Bronchus fibroblast of lung (primary cell): ENCODE data around the gene UGT1A10. TPM values are rescaled to one million over a fixed set of nuclear protein-coding genes. Genes with fewer than 3 reads are reported as not detected.

Experiments
- total RNA-seq: library from RNA; depleted of rRNA; stranded (reverse); fragments of >200 nt; gene quantifications from 2 replicates; pipeline ENCODE4 v1.2.3, GENCODE V29; 2015

UGT1A10 gene
- total RNA-seq, result not detected in 2 replicates

GRCh38 chr2:233636306-233636705, at the start of gene UGT1A10:
UGT1A10 (plus strand) TSS chr2:233636448; CDS start chr2:233636523, 75 bp downstream.

GRCh38 chr2:233617476-233617875, 18.8 kb upstream of the UGT1A10 start, which contains the start of gene UGT1A8:
UGT1A8 (plus strand) TSS chr2:233617633; CDS start chr2:233617708, 75 bp downstream.

DNA sequence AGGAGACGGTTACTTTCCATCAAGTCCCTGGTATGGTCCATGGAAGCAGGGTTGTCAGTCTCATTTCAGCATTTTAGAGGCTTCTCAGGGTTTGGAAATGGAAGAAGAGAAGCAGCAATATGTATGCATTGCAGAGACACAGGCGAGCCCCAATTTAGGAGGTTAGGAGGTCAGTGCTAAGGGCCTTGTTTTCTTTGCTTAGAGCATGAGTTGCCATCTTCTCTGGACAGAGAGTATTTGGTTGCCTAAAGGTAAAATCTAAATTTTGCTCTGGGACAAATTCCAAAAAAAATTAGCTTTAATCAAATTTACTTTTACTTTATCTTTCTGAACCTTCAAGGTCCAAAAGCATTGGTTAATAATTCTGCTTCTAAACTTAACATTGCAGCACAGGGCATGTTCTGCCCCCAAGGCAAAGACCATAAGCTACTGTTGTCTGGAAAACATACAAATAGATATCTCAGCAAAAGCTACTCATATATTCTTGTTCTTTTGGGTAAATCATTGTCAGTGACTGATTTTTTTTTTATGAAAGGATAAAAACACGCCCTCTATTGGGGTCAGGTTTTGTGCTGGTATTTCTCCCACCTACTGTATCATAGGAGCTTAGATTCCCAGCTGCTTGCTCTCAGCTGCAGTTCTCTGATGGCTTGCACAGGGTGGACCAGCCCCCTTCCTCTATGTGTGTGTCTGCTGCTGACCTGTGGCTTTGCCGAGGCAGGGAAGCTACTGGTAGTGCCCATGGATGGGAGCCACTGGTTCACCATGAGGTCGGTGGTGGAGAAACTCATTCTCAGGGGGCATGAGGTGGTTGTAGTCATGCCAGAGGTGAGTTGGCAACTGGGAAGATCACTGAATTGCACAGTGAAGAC, 35.3 kb downstream of the UGT1A10 start, which contains the start of gene UGT1A9:
TSS of gene UGT1A9 (plus strand) at position 609 of the 872 bp plus-strand sequence. CDS start at position 646, 37 bp downstream.

GRCh38 chr2:233681521-233682099, 45.4 kb downstream of the UGT1A10 start, which contains the start of gene UGT1A7:
UGT1A7 (plus strand) TSS chr2:233681901; CDS start chr2:233681938, 37 bp downstream.

GRCh38 chr2:233692648-233693047, 56.4 kb downstream of the UGT1A10 start, which contains the start of gene UGT1A6:
UGT1A6 (plus strand) TSS chr2:233692890; CDS start chr2:233693005, 115 bp downstream.

GRCh38 chr2:233712611-233713261, 76.5 kb downstream of the UGT1A10 start, which contains the start of gene UGT1A5:
UGT1A5 (plus strand) TSS chr2:233712907; CDS start chr2:233712992, 85 bp downstream.

GRCh38 chr2:233718552-233718951, 82.3 kb downstream of the UGT1A10 start, which contains the start of gene UGT1A4:
UGT1A4 (plus strand) TSS chr2:233718736; CDS start chr2:233718821, 85 bp downstream.

GRCh38 chr2:233728723-233729301, 92.6 kb downstream of the UGT1A10 start, which contains the start of gene UGT1A3:
UGT1A3 (plus strand) TSS chr2:233729042; CDS start chr2:233729127, 85 bp downstream.

GRCh38 chr2:233760043-233760442, 123.8 kb downstream of the UGT1A10 start, which contains the start of gene UGT1A1:
UGT1A1 (plus strand) TSS chr2:233760270; CDS start chr2:233760288, 18 bp downstream.

DNA sequence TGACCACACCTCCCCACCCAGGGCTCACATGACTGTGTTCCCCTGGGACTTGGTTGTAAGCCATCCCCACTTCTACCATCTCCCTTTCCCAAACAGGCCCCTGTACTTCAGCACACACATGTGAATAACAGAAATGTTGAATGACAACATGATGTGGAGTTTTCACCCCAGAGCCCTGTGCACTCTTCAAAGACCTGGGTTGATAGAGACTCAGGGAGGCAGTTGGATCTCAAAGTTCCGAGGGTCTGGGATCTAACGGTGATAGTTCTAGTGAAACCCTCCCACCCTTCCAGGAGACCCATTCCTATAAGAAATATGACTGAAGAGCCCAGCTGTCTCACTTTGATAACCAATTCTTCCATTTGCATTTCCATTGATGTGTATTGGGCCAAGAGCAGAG, 141.8 kb downstream of the UGT1A10 start, which contains the start of gene MROH2A:
TSS of gene MROH2A (plus strand) at position 301 of the 400 bp plus-strand sequence. CDS start 1,029 bp downstream, outside the sequence.

Other genes starting within 250 kb of the UGT1A10 start
- 15.5 and 21.0 TPM in 2 replicates for gene USP40, start 69.7 kb upstream of the UGT1A10 start, total RNA-seq
- gene UGT1A8, start 18.8 kb upstream of the UGT1A10 start, total RNA-seq, result not detected in 2 replicates
- not detected in 2 replicates for gene UGT1A9, start 35.5 kb downstream of the UGT1A10 start, total RNA-seq
- gene UGT1A7, start 45.5 kb downstream of the UGT1A10 start, total RNA-seq, result not detected in 2 replicates
- gene UGT1A6, start 56.4 kb downstream of the UGT1A10 start, total RNA-seq, result not detected in 2 replicates
- not detected in 2 replicates for gene UGT1A5, start 76.5 kb downstream of the UGT1A10 start, total RNA-seq
- gene UGT1A4, start 82.3 kb downstream of the UGT1A10 start, total RNA-seq, result not detected in 2 replicates
- not detected in 2 replicates for gene UGT1A3, start 92.6 kb downstream of the UGT1A10 start, total RNA-seq
- not detected in 2 replicates for gene UGT1A1, start 123.8 kb downstream of the UGT1A10 start, total RNA-seq
- gene MROH2A, start 141.9 kb downstream of the UGT1A10 start, total RNA-seq, result not detected in 2 replicates
- gene HJURP, start 218.1 kb downstream of the UGT1A10 start, total RNA-seq, result 39.4 and 40.5 TPM in 2 replicates